OCI-M2 (cell line): ENCODE results near the gene TCEA3.

Experiments
- DNase-seq: peaks from one replicate; lab custom pipeline; 2025; ENCODE audit not compliant: unreplicated experiment; lab: John Stamatoyannopoulos, UW

TCEA3 gene

GRCh38 chr1:23337869-23338268 is 86.7 kb downstream of the TCEA3 start:
- DNase-seq, result no peak

- no peak for DNase-seq
Observed at GRCh38 chr1:23331713-23332112, 92.8 kb downstream of the TCEA3 start.
